Osteocyte (in vitro differentiated cells): ENCODE results near the gene IFNA14. TPM values are rescaled to one million over a fixed set of nuclear protein-coding genes. Genes with fewer than 3 reads are reported as not detected.
"Not testable (repeated sequence)": the region's sequence is repeated elsewhere in the genome, so short reads cannot be mapped to it uniquely, and the experiment has no call there.

Experiments
- DNase-seq: peaks from one replicate; pipeline ENCODE4 v3.0.0; 2021; ENCODE audit warnings: mixed read lengths; ENCODE audit not compliant: unreplicated experiment; ENCODE audit errors: extremely low spot score
- H3K27ac Mint-ChIP-seq: one replicate; pipeline ENCODE4 v1.8.0; 2021; ENCODE audit warnings: mild to moderate bottlenecking, mixed read lengths; ENCODE audit not compliant: unreplicated experiment
- H3K27me3 Mint-ChIP-seq: one replicate; pipeline ENCODE4 v1.8.0; 2021; ENCODE audit warnings: mixed read lengths; ENCODE audit not compliant: unreplicated experiment
- H3K36me3 Mint-ChIP-seq: one replicate; pipeline ENCODE4 v1.8.0; 2021; ENCODE audit warnings: mixed read lengths; ENCODE audit not compliant: unreplicated experiment
- H3K4me1 Mint-ChIP-seq: one replicate; pipeline ENCODE4 v1.8.0; 2021; ENCODE audit warnings: mixed read lengths; ENCODE audit not compliant: unreplicated experiment
- H3K4me3 Mint-ChIP-seq: one replicate; pipeline ENCODE4 v1.8.0; 2021; ENCODE audit warnings: mild to moderate bottlenecking, moderate library complexity, mixed read lengths; ENCODE audit not compliant: unreplicated experiment
- H3K9me3 Mint-ChIP-seq: one replicate; pipeline ENCODE4 v1.8.0; 2021; ENCODE audit warnings: mixed read lengths; ENCODE audit not compliant: unreplicated experiment
- CTCF ChIP-seq: fragments of 200-600 bp; sonication (generic); IDR thresholded peaks from 2 replicates; pipeline ENCODE4 v1.5.0; 2021; ENCODE audit warnings: antibody characterized with exemption, mild to moderate bottlenecking, moderate library complexity
- total RNA-seq: library from RNA; stranded (reverse); gene quantifications from 2 replicates; pipeline ENCODE4 v1.2.1, GENCODE V29; 2021

IFNA14 gene
- total RNA-seq, 1 donor from 2014 or later, result not detected

- H3K9me3 Mint-ChIP-seq, DNase-seq, H3K27ac Mint-ChIP-seq, H3K4me1 Mint-ChIP-seq, H3K36me3 Mint-ChIP-seq, H3K4me3 Mint-ChIP-seq: not testable (repeated sequence)
- H3K27me3 Mint-ChIP-seq, result peaks cover 28% of the 10 kb centered on the region
- peak; percentile 22 for TF ChIP-seq CTCF
These were observed 26.1 kb downstream of the IFNA14 start for GRCh38 chr9:21213411-21214326.

GRCh38 chr9:21212160-21212559, 27.6 kb downstream of the IFNA14 start:
- H3K36me3 Mint-ChIP-seq, H3K27ac Mint-ChIP-seq, DNase-seq, H3K9me3 Mint-ChIP-seq, H3K4me3 Mint-ChIP-seq, H3K4me1 Mint-ChIP-seq: not testable (repeated sequence)
- peaks cover 25% of the 10 kb centered on the region for H3K27me3 Mint-ChIP-seq

- not testable (repeated sequence) for H3K36me3 Mint-ChIP-seq, H3K4me3 Mint-ChIP-seq, DNase-seq, H3K4me1 Mint-ChIP-seq, H3K9me3 Mint-ChIP-seq, H3K27ac Mint-ChIP-seq
- peaks cover 32% of the 10 kb centered on the region for H3K27me3 Mint-ChIP-seq
These were observed 29.0 kb downstream of the IFNA14 start for GRCh38 chr9:21210782-21211181.

DNA sequence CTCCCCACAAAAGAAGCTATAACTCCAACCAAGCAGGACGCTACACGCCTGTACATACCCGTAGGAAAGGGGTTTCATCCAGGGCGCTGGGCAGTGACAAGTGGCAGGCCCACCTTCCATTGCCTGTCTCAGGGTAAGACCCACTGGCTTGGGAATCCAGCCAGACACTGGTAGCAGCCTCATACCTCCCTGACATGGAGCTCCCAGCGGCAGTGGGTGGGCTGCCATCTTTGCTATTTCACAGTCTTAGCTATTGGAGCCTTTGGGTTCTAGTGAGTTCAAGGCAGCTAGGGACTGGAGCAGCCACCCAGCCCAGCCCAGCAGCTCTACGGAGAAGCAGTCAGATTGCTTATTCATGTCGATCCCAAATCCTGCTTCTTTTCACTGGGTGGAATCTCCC, 29.5 kb downstream of the IFNA14 start:
- DNase-seq, result no peak
- Mint-ChIP-seq H3K9me3 (no peaks in the 10 kb centered on the region), H3K4me3 (no peak overlapping the region), H3K27me3 (peaks cover 32% of the 10 kb centered on the region), H3K36me3 (no peaks in the 10 kb centered on the region), H3K4me1 (no peaks in the 10 kb centered on the region), H3K27ac (no peak overlapping the region)
- TF ChIP-seq CTCF, result no peak

DNA sequence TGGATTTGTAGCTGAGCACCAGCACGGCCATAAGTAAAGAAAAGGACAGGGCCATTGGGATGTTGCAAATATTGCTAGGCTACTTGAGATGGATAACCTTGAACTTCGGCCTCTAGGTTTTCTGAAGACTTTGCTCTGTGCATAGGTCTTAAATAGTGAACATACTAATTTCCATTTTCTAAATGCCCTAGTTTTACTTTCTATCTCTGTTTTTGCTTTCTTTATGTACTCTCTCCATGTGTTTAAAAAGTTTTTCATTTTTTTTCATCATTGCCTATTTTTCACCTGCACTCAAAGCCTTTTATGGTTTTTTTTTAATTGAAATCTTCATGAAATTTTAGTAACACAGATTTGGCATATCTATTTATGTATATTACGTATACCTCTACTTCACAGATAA, 32.8 kb downstream of the IFNA14 start, which contains the start of gene IFNA10:
IFNA10 (minus strand) TSS at position 101 of the 400 bp plus-strand sequence; CDS start at position 55, 46 bp downstream.
- peaks cover 29% of the 10 kb centered on the region for H3K27me3 Mint-ChIP-seq
- H3K4me1 Mint-ChIP-seq, DNase-seq, H3K27ac Mint-ChIP-seq, H3K36me3 Mint-ChIP-seq, H3K4me3 Mint-ChIP-seq, H3K9me3 Mint-ChIP-seq: not testable (repeated sequence)

- Mint-ChIP-seq H3K9me3 (no peaks in the 10 kb centered on the region), H3K4me3 (no peak overlapping the region), H3K27ac (no peak overlapping the region), H3K4me1 (no peaks in the 10 kb centered on the region), H3K36me3 (no peaks in the 10 kb centered on the region), H3K27me3 (peaks cover 36% of the 10 kb centered on the region)
- no peak for TF ChIP-seq CTCF
- DNase-seq, result no peak
These were observed 34.6 kb downstream of the IFNA14 start for GRCh38 chr9:21205204-21205603.

GRCh38 chr9:21202105-21202504, 37.7 kb downstream of the IFNA14 start, which contains the start of gene IFNA7:
IFNA7 (minus strand) TSS chr9:21202205; CDS start chr9:21202165, 40 bp downstream.
- not testable (repeated sequence) for H3K4me3 Mint-ChIP-seq, H3K4me1 Mint-ChIP-seq, H3K36me3 Mint-ChIP-seq, H3K27ac Mint-ChIP-seq, DNase-seq, H3K9me3 Mint-ChIP-seq
- peaks cover 41% of the 10 kb centered on the region for H3K27me3 Mint-ChIP-seq
